IPS-15b (cell line): ENCODE data around the gene TBX10.

ENCODE experiments used
- H3K27me3 ChIP-seq: one replicate; pipeline ENCODE4 v1.6.1; 2013; ENCODE audit warnings: low read length; ENCODE audit not compliant: control insufficient read depth, insufficient read depth
- H3K36me3 ChIP-seq: one replicate; pipeline ENCODE4 v1.6.1; 2013; ENCODE audit warnings: low read length; ENCODE audit not compliant: control insufficient read depth, insufficient read depth
- H3K4me1 ChIP-seq: one replicate; pipeline ENCODE4 v1.6.1; 2013; ENCODE audit warnings: mild to moderate bottlenecking, low read length; ENCODE audit not compliant: control insufficient read depth, insufficient read depth
- H3K4me3 ChIP-seq: one replicate; pipeline ENCODE4 v1.5.1; 2013; ENCODE audit warnings: low read depth, low read length
- H3K9ac ChIP-seq: one replicate; pipeline ENCODE4 v1.6.1; 2013; ENCODE audit warnings: low read depth, mild to moderate bottlenecking, low read length
- H3K9me3 ChIP-seq: one replicate; pipeline ENCODE4 v1.6.1; 2013; ENCODE audit warnings: mild to moderate bottlenecking, low read length; ENCODE audit not compliant: control insufficient read depth, insufficient read depth

The TBX10 gene

DNA sequence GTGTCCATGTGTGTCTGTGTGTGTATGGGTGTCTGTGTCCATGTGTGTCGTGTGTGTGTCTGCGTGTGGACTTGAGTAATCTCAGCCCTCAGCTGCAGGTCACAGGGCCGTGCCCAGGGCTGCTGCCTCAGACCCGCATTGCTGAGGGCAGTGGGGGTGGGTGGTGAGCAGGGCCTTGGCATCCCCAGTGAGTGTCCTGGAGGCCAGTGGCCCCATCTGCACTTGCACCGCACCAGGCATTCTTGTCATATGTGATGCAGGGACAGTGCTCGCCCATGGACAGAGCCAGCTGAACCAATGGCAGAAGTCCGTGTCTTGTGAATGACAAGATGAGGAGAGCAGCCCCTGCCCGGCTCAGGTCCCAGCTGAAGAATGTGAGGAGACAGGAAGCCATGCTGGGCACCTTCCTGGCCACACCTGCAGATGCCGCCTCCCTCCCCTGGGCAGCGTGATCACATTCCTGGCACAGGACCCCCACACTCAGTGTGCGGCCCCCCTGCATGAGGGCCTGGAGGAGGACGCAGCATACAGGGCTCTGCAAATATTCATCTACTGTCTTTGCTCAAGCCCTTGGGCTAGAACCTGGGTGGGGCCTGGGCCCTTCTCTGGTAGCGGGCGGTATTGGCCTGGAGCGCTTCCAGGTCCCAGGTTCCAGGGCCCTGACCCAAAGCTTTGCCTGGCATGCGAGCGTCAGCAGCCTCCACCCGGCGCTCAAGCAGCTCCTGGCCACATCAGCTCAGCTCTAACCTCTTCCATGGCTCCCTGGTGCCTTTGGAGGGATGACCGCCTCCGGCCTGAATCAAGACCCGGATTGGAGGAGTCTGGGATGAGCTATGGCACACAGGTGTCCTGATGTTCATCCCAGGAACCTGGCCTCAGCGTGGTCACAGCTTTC, 31.0 kb upstream of the TBX10 start:
- Histone ChIP-seq H3K9ac (no peak overlapping the region), H3K4me1 (no peaks in the 10 kb centered on the region), H3K4me3 (no peak overlapping the region), H3K27me3 (no peaks in the 10 kb centered on the region), H3K36me3 (no peaks in the 10 kb centered on the region), H3K9me3 (no peaks in the 10 kb centered on the region)

- Histone ChIP-seq H3K36me3 (no peaks in the 10 kb centered on the region), H3K9ac (no peak overlapping the region), H3K4me3 (no peak overlapping the region), H3K9me3 (no peaks in the 10 kb centered on the region), H3K27me3 (no peaks in the 10 kb centered on the region), H3K4me1 (no peaks in the 10 kb centered on the region)
Observed at GRCh38 chr11:67668192-67668551, 28.6 kb upstream of the TBX10 start.

- H3K4me3 ChIP-seq = no peak overlapping the region
- H3K27me3 ChIP-seq = no peaks in the 10 kb centered on the region
- no peaks in the 10 kb centered on the region for H3K9me3 ChIP-seq
- no peaks in the 10 kb centered on the region for H3K36me3 ChIP-seq
- no peaks in the 10 kb centered on the region for H3K4me1 ChIP-seq
- H3K9ac ChIP-seq = no peak overlapping the region
Observed at GRCh38 chr11:67667490-67668191, 28.1 kb upstream of the TBX10 start.

DNA sequence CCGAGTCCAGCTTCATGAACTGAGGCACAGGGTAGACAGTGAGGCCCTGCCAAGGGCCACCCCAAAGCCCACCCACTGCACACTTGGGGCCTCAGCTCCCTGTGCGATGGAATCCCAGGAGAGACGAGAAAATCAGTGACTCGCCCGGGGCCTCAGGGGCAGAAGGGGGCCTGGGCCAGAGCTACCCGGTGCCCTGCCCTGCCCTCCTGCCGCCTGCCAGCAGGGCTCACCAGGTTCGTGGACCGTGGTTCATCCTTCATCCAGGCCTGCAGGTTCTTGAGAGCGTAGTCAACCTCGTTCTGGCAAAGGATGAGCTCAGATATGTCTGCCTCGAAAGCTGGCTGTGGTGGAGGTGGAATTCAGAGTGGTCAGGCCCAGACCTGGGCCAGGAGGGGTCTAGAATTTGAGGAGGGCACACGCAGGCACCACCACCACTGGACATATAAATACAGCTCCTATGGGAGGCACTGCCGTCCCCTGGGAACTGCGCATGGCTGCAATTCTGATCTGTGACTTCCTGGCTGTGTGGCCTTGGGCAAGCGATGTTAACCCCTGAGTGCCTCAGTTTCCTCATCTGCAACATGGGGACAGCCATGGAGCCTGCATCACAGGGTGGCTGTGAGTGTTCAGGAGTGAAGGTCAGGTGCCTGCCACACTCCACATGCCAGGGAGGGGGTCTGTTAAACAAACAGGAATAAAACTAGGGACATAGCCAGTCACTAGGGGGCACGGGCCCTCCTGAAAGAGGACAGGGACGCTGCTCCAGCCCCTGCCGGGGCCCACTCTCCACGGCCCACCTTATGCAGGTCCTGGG, 27.3 kb upstream of the TBX10 start:
- no peaks in the 10 kb centered on the region for H3K27me3 ChIP-seq
- H3K9ac ChIP-seq = no peak overlapping the region
- no peak overlapping the region for H3K4me3 ChIP-seq
- H3K4me1 ChIP-seq = no peaks in the 10 kb centered on the region
- no peaks in the 10 kb centered on the region for H3K36me3 ChIP-seq
- no peaks in the 10 kb centered on the region for H3K9me3 ChIP-seq

GRCh38 chr11:67666303-67666645, 26.7 kb upstream of the TBX10 start:
- no peaks in the 10 kb centered on the region for H3K27me3 ChIP-seq
- H3K4me1 ChIP-seq = no peaks in the 10 kb centered on the region
- H3K4me3 ChIP-seq = no peak overlapping the region
- no peak overlapping the region for H3K9ac ChIP-seq
- H3K36me3 ChIP-seq = no peaks in the 10 kb centered on the region
- H3K9me3 ChIP-seq = no peaks in the 10 kb centered on the region

- Histone ChIP-seq H3K4me3 (no peak overlapping the region), H3K9ac (no peak overlapping the region), H3K36me3 (no peaks in the 10 kb centered on the region), H3K27me3 (no peaks in the 10 kb centered on the region), H3K4me1 (no peaks in the 10 kb centered on the region), H3K9me3 (no peaks in the 10 kb centered on the region)
Observed at GRCh38 chr11:67665541-67666302, 26.2 kb upstream of the TBX10 start.

GRCh38 chr11:67664696-67665540, 25.4 kb upstream of the TBX10 start:
- Histone ChIP-seq H3K9ac (no peak overlapping the region), H3K27me3 (no peaks in the 10 kb centered on the region)

GRCh38 chr11:67664213-67664585, 24.6 kb upstream of the TBX10 start:
- Histone ChIP-seq H3K4me3 (no peak overlapping the region), H3K4me1 (no peaks in the 10 kb centered on the region)

More at GRCh38 chr11:67664696-67665540, 25.4 kb upstream of the TBX10 start:
- Histone ChIP-seq H3K4me1 (no peaks in the 10 kb centered on the region), H3K9me3 (no peaks in the 10 kb centered on the region), H3K36me3 (no peaks in the 10 kb centered on the region), H3K4me3 (no peak overlapping the region)

DNA sequence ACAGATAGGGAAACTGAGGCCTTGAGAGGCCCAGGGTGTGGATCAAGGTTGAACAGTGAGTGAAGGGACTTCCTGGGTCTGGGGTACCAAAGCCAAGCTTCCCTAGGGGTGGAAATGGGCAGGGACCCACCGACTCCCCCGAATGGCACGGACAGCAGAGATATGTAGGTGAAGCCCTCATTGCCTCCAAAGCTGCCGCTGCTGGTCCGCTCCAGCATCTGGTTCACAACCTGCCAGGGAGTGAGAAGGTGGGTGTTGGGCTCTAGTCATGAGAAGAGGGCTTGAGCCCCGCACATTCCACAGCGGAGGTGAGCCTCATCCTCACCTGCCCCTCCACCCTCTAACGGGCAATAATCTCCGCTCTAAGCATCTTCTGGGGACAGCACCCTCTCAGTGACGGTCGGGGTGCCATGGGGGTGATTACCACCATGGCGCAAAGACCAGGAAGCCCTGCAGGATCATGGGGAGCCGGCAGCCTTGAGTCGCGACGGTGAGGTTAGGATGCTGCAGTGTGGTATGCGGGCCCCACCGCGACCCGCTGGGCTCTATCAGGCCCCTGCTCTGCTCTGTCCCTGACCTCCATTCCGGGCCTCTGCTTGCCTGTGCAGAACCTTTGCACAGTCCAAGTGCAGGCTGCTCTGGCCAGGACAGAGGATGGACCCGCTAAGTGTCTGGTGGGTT, 24.1 kb upstream of the TBX10 start:
- Histone ChIP-seq H3K9ac (no peak overlapping the region), H3K36me3 (no peaks in the 10 kb centered on the region), H3K9me3 (no peaks in the 10 kb centered on the region), H3K4me3 (no peak overlapping the region), H3K4me1 (no peaks in the 10 kb centered on the region), H3K27me3 (no peaks in the 10 kb centered on the region)

More at GRCh38 chr11:67664213-67664585, 24.6 kb upstream of the TBX10 start:
- Histone ChIP-seq H3K27me3 (no peaks in the 10 kb centered on the region), H3K9me3 (no peaks in the 10 kb centered on the region), H3K36me3 (no peaks in the 10 kb centered on the region), H3K9ac (no peak overlapping the region)

DNA sequence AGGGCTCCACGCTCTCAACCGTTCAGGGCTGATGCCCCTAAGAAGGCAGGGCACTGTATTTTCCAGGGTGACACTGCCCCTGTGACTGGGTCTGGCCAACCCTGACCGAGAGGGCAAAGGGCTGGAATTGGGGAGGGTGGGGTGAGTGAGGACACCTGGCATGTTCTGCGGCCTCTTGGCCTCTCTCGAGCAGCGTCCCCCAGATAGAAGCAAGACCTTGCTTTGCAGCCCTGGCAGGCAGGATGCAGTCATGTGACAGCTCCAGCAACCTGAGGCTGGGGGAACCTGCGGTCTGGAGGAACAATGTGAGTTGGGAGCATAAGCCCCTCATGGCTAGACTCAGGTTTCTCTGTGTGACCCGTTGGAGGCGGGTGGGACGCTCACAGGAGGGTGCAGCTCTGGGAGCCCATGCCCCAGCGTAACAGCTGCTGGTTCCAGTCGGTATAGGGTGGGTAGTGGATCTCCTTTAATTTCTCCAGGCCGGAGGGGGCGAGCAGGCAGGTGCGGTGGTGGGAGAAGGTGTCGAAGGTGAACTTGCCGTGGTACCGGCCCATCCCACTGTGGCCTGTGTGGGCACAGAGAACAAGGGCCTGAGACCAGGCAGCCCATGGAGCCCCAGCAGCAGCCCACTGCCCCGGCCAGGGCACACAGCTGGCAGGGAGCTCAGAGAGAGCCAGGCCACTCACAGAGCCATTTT, 23.4 kb upstream of the TBX10 start:
- no peaks in the 10 kb centered on the region for H3K36me3 ChIP-seq
- H3K27me3 ChIP-seq = no peaks in the 10 kb centered on the region
- H3K9me3 ChIP-seq = no peaks in the 10 kb centered on the region
- no peak overlapping the region for H3K4me3 ChIP-seq
- H3K4me1 ChIP-seq = no peaks in the 10 kb centered on the region
- no peak overlapping the region for H3K9ac ChIP-seq
